ENCODE measurements around the gene CTNNBL1.

Gene CTNNBL1

DNA sequence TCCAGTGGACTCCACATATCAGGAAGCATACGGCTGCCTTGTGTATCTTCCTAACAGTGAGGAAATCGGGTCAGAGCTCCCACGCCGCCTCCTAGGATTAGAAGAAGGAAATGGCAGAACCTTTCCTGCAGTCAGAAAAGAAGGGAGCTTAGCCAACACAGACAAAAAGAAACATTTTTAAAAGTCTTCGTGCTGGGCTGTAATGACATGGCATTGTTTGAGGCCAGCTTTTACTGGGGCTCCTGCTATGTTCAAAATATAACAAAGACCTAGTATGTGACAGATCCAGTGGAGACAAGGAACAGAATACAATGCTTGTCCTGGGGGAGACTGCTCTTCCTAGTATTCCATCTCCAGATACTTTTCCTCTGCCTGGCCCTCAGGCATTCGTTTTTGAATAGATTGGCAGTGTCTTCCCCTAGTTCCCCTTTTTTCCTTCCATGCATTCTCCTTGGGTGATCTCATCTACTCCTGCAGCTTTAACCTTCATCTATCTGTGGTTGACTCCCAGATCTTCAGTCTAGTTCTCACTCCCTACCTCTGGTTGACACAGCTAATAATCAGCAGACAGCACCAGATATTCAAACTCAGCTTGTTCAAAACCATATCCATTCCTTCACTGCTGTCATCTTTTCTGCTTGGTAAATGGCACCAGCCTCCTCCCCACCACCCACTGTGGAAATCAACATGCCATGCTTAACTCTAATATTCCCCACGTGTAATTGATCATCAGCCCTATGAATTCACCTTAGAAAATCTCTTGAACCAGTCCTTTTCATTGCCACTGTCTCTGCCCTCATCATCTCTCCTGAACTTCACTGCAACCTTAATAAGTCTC, 114.6 kb downstream of the CTNNBL1 start:
- DNase-seq (ENCODE audit: low read depth in 2 of 3, low spot score in 2 of 3), result no peak

DNA sequence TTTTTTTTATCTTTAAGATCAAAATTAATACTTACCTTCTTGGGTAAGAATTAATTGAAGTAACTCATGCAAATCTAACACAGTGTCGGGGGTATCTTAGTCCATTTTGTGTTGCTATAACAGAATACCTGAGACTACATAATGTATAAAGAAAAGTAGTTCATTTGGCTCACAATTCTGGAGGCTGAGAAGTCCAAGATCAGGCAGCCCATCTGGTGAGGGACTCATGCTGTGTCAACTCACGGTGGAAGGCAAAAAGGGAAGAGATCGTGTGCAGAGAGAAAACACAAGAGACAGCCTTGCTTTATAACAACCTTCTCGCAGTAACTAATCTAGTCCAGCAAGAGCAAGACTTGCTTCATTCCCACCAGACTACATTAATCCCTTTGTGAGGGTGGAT, 116.2 kb downstream of the CTNNBL1 start:
- DNase-seq (ENCODE audit: low read depth in 2 of 3, low spot score in 2 of 3), result no peak

DNA sequence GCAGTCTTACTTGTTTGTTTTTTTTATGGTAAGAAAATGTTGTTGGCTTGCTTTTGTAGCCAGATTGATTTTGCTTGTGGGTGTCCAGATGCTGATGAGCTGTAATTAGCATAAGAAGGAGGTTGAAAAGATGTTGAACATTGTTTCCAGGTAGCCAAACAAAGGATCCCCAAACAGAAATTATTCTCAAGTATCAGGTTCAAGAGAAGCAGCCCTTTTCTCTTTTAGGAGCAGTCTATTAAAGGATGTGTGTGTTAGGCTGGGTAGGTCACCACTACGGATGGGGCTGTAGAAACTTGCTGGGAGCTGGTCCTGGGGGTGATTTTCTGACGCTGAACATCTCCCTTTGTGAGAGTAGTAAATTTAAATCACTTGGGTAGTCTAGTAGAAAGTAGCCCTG, 122.2 kb downstream of the CTNNBL1 start:
- no peak for DNase-seq (ENCODE audit: low read depth in 2 of 3, low spot score in 2 of 3)

DNA sequence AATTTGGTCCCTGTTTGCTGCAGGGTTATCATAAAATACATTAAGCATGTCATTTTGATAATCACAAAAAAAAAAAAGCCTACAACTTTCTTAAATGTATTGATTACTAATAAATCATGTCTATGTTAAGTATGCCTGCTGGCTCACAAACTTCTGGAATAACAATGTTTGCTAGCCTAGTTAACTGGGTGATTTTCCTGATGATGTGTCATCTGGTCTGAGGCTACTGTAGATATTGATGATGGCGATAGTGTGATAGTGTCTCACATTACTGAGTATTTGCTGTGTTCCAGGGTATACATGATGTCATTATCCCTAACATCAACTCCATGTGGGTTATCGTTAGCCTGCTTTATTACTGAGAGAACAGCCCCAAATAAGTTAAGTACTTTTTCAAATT, 122.9 kb downstream of the CTNNBL1 start:
- no peak for DNase-seq (ENCODE audit: low read depth in 2 of 3, low spot score in 2 of 3)

DNA sequence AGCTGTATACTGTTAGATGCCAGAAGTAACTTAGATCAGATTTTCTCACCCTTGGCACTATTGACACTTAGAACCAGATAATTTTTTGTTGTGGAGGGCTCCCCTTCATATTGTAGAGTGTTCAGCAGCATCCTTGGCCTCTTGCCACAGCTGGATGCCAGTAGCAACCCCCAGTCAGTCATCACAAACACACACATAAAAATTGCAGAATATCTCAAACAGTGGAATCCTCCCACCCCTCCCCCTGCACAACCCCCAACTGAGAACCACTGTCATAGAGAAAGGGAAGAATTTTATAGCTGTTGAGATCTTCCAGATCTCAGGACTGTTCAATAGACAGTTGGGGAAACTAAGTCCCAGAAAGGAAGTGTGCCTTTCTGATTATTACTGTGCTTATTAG, 127.9 kb downstream of the CTNNBL1 start:
- DNase-seq (ENCODE audit: low read depth in 2 of 3, low spot score in 2 of 3), result no peak

DNA sequence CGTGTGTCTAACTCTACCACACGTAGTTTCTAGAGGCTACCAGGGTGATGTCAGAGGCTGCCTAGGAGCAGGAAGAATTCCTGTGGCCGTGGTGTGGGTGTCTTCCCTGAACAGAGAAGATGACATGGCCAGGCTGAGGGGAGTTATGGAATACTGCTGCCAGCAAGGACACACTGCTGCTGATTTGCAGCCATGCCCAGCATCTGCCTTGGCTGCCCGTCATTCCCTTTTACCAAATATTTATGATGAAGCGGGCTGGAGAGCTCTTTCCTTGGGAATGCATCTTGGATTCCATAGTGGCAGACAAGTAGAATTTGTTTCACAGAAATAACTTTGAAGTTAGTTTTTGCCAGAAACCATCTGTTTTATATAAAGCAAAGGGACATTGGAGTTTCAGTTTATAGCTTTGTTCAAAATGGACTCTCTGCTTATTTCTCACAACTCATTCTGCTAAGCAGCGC, 128.3 kb downstream of the CTNNBL1 start:
- DNase-seq (ENCODE audit: low read depth in 2 of 3, low spot score in 2 of 3), result no peak

DNA sequence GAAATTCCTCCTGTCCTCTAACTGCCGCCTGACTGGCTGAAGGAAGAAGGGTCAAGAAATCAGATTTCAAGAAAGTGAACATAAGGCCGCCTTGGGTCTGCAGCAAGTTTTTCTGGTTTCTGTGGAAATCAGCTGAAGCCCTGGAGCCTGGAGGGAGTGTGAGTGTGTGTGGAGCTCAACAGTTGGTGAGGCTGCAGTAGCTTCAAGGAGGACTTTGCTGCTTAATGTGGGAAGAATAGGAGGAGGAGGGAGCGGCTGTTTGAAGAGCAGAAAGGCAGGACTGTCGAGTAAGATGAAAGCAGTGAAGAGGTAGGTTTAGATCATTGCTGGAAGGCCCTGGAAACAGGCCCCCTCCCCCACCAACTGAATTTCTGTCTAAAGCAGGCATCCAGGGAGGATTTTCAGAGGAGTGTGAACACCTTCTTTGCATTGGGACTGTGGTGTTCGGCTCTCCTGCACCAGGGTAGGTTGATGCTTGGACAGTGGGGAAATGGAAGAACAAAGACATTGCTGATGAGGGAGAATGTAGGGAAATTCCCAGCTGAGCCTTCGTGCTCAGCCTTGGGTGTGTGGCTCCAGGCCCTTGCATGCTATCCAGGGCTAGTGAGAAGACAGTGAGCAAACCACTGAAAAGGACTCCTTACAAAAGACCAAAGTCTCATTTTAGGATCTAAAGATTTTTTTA, 129.6 kb downstream of the CTNNBL1 start:
- no peak for DNase-seq (ENCODE audit: low read depth in 2 of 3, low spot score in 2 of 3)

DNA sequence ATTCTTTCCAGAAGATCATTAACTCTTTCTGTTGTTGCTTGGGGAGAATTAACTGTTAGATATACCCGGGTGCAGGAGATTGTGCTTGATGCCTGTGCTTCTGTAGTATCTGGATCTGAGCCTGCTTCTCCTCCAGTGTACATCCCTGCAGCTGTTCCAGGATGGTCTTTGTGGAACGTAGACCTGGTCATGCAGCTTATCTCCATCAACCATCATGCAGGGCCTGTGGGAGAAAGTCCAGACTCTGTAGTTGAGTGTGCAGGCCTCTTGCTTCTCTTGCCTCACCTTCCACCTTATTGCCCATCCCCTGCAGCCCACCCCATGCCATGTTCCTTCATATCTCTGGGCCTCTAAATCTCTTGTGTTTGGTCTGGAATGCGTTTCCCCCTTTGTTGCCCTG, 133.8 kb downstream of the CTNNBL1 start:
- DNase-seq (ENCODE audit: low read depth in 2 of 3, low spot score in 2 of 3), result no peak

DNA sequence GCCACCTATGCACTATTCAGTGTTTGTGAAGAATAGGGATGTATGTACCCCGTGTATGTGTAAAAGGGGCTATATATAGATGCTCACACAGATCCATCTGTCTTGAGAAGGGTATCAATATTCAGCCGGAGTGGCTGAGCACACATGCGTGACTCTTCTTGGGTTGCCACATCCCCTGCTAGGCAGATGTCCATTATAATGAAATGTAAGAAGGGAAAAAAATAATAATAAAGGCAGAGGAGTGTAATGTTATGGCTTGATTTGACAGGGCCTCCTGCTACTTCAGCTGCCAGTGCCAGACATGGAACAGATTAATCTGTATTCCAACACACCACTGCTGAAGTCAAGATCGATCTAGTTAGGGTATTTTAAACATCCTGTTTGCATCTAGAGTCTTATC, 134.9 kb downstream of the CTNNBL1 start:
- DNase-seq (ENCODE audit: low read depth in 2 of 3, low spot score in 2 of 3), result no peak

DNA sequence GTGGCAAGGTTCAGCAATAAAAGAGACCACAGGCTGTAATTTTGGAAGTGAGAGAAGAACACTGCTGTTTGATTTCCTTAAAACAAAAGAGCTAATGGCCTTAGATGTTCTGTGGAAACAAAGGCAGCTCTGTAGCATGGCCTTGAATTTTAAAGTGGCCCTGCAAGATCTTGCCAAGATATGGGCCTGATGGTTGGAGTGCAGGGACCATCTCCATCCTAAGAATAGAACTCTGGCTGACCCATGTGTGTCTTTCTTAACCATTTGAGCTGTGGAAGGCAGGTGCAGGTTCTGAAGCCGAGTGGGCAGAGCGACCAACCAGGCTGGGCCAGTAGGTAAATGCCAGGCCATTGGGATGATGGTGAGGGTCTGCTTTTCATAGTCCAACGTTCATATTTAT, 135.3 kb downstream of the CTNNBL1 start:
- DNase-seq (ENCODE audit: low read depth in 2 of 3, low spot score in 2 of 3), result no peak

DNA sequence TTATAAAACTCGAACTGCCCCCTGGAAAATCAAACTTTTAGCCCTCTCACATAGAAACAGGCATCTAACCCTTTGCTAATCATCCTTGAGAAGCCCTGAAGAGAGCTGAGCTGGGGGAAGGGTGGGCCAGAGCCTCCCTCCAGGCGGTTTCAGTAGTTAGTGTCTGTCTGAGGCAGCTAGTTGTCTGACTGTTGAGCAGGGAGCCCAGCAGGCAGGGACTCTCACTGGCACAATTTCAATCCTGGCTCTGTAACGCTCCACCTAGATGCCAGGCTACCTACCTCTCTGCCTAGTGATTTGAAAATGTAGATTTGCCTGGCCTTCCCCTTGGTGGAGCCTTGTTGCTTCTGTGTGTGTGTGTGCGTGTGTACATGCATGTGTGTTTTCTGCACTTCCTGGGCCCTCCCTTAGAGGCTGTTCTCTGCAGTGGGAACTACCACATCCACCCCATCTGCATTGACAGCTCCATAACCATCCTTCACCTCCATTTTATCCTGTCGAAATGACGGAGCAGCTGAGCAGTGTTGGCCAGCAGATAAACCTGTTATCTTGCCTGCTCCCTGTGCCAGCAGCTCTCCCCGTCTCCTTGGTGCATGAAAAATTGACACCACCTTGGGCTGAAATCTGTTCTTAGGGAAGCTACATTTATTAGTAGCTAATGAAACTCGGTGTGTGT, 139.5 kb downstream of the CTNNBL1 start:
- no peak for DNase-seq (ENCODE audit: low read depth in 2 of 3, low spot score in 2 of 3)

DNA sequence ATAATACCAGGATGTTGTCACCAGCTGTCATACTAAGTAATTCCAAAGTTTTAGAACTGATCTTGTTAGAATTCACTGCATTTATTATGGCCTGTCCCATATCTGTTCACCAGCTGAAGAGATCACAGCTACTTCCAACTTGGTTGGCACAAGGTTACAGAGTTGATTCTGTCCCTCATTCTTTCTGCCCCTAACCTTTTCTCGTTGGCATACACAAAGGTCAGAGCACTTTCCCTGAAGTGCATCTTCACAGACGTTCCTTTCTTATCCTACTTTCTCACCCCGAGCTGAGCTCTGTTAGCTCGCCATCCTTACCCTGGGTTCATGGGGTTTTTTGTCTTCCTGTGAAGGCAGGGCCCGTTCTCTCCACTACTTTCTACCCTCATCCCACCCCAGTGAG, 143.1 kb downstream of the CTNNBL1 start:
- no peak for DNase-seq (ENCODE audit: low read depth in 2 of 3, low spot score in 2 of 3)

DNA sequence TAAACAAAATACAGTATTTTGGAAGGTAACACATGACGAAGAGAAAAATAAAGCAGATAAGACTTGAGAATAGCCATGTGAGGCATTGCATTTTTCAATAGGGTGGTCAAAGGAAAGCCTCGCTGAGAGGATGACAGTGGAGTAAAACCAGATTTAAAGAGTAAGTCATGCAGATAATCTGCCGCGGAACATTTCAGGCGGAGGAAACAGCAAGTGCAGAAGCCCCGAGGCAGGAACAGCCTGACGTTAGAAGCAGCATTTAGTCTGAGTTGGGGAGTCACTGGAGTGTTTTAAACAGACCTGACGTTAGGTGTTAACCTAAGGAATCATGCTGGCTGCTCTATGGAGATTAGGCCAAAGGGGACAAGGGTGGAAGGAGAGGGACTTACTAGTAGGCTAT, 144.1 kb downstream of the CTNNBL1 start:
- DNase-seq (ENCODE audit: low read depth in 2 of 3, low spot score in 2 of 3), result no peak

DNA sequence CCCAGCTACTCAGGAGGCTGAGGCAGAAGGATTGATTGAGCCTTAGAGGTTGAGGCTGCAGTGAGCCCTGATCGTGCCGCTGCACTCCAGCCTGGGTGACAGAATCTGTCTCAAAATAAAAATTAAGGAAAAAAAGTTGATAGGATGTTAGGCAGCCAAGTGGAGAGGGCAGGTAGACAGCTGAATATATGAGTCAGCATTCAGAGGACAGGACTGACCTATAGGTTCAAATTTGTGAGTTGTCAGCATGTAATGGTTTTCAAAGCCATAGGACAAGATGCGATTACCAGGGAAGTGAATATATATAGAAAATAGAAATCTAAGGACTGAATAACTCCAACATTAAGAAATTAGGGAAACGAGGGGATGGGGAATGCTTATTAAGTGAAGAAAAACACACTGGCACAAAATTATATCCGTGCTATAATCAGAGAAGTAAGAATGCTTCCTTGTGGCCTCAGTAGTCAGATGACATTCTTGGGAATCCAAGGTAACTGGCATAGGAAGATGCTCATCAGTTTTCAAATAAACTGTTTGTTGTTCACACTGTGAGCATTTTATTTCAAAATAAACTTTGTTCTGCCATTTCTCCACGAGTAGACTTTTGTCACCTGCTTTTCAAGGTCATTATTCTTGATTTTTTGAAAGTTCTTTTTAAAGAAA, 145.1 kb downstream of the CTNNBL1 start:
- DNase-seq (ENCODE audit: low read depth in 2 of 3, low spot score in 2 of 3), result no peak

DNA sequence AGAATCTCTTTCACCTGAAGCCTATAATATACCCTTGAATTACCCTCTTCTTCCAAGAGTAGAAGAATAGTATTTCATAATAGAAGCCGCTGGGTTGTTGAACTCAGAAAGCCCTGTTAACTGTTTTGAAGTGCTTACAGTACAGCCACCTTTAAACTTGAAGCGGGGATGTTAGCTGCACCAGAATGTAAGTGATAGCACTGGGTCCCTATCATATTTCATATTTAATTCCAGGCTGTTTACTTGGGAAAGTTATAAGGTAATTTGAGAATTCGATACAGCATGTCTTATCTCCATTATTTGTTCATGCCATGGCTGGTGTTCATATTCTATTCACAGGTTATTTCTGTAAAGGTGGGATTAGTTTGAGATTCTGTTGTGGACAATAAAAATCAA, 145.6 kb downstream of the CTNNBL1 start:
- DNase-seq (ENCODE audit: low read depth in 2 of 3, low spot score in 2 of 3), result no peak

DNA sequence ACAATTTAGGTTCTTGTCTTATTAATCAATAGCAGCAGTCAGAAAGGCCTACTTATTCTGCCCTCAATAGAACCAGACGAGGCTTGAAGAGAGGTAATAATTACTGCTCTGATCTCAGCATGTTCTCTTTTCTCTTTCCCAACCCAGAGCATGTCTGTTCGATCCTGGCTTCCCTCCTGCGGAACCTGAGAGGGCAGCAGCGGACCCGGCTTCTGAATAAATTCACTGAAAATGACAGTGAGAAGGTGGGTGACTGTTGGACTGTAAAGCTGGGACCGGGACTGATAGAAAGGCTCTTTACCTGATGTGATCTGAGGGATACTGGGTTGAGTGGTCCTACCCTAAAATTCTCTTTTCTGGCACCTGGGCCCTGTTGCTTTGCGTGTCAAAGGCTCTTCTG, 146.1 kb downstream of the CTNNBL1 start:
- DNase-seq (ENCODE audit: low read depth in 2 of 3, low spot score in 2 of 3), result no peak

DNA sequence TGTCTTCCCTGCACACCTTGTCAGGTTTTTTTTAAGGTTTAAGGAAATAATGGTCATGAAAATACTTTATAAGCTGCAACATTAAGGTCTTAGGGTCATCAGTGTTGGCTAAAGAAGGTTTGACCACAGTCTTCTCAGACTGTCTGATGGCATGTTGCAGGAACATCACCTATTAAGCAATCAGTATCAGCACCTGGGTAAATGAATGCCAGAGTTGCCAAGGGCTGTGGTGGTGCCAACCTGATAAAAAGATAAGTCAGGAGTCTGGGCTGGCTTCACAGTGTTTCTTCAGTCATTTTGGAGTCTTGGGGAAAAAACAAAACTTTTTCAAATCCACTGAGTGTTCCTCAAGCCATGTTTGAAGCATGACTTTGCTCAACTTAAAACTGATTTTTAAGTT, 147.6 kb downstream of the CTNNBL1 start:
- DNase-seq (ENCODE audit: low read depth in 2 of 3, low spot score in 2 of 3), result no peak

DNA sequence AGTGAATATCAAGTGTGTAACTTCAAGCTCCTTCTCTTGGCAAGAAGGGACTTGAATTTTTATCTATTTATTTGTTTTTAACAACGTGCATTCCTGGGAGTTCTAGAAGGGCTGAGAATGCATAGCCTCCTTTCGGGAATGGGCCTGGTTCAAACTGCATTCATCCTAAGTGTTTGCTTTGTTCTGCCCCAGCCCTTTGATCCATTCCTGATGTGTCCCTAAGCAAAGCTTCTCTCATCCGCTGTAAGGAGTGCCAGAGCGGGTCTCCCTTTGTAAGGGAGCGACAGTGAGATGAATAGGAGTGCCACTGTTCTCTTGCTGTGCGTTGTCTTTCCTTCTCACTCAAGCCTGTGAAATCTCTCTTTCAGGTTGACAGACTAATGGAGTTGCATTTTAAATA, 148.1 kb downstream of the CTNNBL1 start:
- DNase-seq (ENCODE audit: low read depth in 2 of 3, low spot score in 2 of 3), result no peak

DNA sequence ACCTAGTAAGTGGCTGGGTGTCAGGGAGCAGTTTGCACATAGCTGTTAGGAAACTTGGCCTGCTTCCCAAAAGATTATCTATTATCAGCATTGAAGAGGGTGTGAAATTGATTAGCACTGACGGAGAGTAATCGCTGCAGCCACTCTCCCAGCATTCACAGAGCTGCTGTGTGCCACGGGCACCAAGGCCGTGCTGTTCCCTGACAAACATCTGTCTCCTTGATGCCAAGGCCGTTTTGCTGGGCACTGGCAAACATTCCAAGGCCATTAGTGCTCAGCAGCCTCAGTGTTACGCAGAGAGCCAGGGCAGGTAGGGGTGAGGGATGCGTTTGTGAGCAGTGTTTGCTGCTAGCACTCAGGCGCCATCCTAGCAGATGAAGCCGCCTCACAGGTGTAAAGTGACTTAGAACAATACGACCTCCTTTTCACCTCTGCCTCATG, 151.4 kb downstream of the CTNNBL1 start:
- DNase-seq (ENCODE audit: low read depth in 2 of 3, low spot score in 2 of 3), result no peak

DNA sequence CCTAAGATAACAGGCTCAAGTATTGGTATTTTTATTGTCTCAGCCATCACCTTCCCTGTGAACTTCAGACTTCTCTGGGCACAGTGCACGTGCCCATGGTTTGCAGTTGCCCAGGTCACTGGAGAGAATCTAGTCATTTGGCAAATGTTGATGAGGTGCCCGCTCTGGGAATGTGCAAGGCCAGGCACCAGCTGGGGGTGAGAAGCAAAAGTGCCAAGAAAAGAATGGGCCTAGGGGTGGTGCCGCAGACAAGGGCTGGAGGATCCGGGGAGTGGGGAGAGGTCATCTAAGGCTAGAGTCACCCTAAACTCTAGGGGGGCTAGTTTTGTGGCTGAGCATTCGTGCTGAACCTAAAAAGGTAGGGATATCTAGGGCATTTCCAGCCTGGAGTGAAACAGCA, 152.0 kb downstream of the CTNNBL1 start:
- DNase-seq (ENCODE audit: low read depth in 2 of 3, low spot score in 2 of 3), result no peak

DNA sequence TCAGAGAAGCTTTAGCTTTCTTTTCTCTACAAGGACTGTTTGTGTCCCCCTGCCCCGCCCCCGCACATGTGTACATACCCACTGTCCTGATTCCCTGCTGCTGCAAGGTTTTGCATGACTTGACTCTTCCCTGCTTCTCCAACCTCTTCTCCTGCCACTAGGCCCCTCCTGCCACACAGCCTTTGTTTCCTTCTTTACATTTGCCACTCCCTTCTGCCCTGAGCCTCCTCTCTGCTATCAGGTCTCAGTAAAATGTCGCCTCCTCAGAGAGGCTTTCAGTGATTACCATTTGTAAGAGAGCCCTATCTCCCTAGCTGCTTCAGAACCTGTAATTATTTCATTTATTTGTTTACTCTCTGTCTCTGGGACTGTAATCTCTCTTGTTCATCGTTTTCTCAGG, 152.7 kb downstream of the CTNNBL1 start:
- no peak for DNase-seq (ENCODE audit: low read depth in 2 of 3, low spot score in 2 of 3)

DNA sequence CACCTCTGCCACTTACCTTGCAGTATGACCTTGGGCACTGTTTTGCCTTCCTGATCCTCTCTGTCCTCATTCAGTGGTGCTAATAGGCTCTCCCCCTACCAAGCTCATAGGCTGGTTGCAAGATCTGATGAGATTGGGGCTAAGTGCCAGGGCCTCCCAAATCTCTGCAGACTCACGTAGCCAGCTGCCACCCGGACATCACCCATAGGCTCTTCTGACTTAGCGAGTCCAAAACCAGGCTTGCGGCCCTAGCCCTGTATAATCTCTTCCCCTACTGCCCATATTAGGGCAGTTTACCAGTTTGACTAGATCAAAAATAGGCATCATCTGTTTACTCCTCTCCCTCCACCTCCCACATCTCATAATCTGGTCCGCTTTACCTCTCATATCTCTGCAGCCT, 154.9 kb downstream of the CTNNBL1 start:
- no peak for DNase-seq (ENCODE audit: low read depth in 2 of 3, low spot score in 2 of 3)
